ENCODE results near the gene TRDN.
"Not testable (repeated sequence)": the region's sequence is repeated elsewhere in the genome, so short reads cannot be mapped to it uniquely, and the experiment has no call there.

The TRDN gene

GRCh38 chr6:123240626-123241025, 396.1 kb downstream of the TRDN start:
- no peak for DNase-seq

- DNase-seq, result no peak
Measured at GRCh38 chr6:123233336-123233735, 403.4 kb downstream of the TRDN start.

- not testable (repeated sequence) for DNase-seq
Measured at GRCh38 chr6:123227789-123228188, 409.0 kb downstream of the TRDN start.

- DNase-seq, result no peak
Measured at GRCh38 chr6:123226398-123226797, 410.4 kb downstream of the TRDN start.

DNA sequence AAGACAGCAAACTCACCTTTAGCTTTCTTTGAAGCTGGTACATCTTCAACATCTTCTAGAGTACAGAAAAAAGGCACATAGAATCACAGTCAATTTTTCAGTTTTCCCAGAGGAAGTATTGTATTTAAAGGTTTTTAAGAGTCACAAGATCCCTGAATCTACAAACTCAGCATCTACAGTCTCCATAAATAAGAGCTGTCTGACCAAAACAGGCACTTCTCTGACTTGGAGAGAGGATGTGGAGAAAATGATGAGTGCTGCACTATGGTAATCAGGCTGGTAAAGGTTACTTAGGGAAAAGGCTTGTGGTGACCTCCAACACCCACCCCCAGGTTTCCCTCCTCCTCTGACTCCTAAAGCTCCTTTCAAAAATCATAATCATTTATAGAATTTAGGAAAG, 412.7 kb downstream of the TRDN start:
- DNase-seq, result no peak

DNA sequence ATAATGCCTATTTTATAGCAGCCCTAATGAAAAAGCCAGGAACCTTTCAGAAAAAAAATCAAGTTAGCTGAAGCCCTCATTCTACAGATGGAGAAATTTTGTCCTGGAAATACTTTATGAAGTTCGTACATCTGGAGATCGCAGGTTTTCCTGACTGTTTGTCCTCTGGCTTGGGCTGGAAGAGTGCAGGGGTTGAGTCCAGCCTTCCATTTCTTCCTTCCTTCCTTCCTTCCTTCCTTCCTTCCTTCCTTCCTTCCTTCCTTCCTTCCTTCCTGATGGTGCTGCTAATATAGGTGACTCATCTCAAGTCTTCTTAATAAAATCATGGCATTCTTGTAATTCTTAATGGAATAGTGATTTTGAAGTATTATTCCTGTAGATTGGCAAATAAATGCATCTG, 413.3 kb downstream of the TRDN start:
- DNase-seq, result no peak

GRCh38 chr6:123215211-123215610, 421.5 kb downstream of the TRDN start:
- no peak for DNase-seq

DNA sequence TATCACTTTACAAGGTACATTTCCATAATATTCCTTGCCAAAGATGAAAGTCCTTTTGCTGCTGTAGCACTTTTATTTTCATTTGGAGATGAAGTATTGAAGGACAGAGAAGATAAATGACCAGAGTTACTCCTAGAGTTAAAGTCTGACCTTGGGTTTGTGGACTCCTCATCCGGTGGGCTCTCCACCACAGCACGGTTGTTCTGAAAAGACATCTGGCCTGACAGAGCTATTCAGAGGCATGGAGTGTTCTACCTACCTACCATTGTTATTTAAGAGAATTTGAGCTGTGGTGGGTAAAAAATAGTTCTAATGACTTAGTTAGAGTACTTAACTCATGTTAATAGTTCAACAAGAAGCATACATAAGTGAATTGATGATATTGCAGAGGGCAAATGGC, 422.3 kb downstream of the TRDN start:
- no peak for DNase-seq

GRCh38 chr6:123213921-123214320, 422.8 kb downstream of the TRDN start:
- no peak for DNase-seq

- DNase-seq, result no peak
Measured at GRCh38 chr6:123211777-123212545, 424.8 kb downstream of the TRDN start.

DNA sequence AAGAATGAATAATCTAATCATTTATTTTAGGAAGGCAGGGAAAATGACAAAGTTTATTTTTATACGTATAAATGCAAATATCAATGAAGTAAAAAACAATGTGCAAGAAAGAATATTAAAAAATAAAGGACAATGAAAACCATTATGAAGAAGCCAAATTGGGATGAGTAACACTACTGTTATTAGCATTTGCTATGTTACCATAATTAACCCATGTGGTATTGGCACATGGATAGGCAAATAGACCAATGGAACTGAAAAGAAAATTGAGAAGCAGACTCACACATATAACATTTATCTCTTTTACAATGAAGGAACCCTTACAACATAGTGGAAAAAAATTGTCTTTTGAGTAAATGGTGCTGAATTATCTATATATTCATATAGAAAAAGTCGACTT, 426.1 kb downstream of the TRDN start:
- no peak for DNase-seq

DNA sequence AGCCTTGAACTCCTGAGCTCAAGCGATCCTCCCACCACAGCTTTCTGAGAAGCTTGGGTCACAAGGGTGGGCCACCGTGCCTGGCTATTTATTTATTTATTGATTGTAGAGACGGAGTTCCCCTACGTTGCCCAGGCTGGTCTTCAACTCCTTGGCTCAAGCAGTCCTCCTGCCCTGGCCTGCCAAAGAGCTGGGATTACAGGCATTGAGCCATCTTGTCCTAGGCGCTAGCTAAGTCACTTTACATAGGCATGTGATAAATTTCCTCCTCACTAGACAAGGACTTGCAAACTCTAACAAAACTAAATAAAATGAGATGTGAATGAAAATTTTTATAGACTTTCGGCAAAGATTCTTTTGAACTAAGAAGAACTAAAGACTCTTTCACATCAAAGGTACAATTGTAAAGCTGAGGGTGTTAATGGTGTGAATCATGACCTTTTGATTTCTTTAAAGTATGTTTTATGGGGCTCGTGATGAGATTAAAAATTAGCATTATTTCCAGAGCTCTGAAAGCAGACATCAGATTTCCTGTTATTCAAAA, 428.7 kb downstream of the TRDN start:
- DNase-seq, result no peak

DNA sequence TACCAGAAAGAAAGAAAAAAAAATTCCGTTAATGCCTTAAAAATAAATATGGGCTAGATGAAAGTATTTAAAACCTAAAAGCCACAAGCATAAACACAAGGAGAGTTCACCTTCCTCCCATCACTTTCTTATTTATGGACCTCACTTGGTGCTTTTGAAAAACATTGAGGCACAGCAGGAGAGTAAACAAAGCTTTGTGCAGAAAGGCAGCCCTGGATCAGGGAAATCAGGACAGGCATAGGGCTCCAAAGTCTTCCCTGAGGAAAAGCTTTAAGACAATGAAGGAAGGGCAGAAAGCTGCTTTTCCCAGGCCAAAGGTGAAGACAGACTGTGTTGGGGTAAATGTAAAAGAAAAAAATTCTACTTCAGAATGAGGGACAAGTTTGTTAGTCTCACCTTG, 432.8 kb downstream of the TRDN start:
- no peak for DNase-seq

DNA sequence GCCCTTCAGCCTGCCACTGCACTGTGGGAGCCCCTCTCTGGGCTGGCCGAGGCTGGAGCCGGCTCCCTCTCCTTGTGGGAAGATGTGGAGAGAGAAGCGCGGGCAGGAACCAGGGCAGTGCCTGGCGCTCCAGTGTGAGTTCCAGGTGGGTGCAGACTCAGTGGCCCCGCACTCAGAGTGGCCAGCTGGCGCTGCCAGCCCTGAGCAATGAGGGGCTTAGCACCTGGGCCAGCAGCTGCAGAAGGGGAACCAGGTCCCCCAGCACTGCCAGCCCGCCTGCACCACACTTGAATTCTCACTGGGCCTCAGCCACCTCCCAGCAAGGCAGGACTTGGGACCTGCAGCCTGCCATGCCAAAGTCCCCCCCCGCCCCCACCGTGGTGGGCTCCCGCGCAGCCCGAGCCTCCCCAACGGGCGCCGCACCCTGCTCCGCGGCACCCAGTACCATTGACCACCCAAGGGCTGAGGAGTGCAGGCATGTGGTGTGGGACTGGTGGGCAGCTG, 434.8 kb downstream of the TRDN start:
- no peak for DNase-seq

DNA sequence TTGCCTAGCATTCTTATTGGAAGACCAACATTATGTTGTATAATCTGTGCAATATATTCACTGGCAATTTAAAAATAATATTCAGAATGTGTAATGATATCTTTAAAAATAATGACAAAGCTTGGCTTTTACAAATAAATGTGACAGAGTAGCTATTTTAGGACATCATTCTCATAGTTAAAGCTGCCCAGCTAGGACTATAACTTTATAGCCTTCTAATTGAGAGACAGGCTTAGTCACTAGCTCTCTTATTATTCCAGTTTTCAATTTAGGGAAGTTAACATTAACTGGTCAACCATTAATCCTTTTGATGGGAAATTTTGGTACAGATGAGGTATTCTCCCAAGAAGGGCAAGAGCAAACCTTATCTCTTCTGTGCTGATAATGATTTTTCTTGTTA, 443.5 kb downstream of the TRDN start:
- no peak for DNase-seq

GRCh38 chr6:123189816-123190215, 446.9 kb downstream of the TRDN start:
- no peak for DNase-seq

GRCh38 chr6:123182998-123183397, 453.8 kb downstream of the TRDN start:
- DNase-seq, result no peak

DNA sequence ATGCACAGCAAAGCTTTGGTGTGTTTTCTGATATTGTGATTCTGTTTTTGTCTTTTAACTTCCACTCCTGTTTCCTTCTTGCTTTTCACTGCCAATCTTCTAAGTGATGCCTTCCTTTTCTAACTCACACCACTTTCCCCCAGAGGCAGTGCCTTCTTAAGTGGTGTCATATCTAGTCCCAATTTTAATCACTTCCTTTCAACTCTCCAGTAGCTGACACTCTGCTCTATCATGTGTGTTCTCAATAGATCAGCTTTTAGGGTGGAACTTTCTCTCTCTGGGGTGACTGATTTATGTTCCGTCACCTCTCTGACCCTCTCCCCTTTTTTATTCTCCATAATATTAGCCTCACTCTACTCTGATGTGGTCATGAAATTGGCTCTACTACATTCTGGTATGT, 460.0 kb downstream of the TRDN start:
- no peak for DNase-seq

DNA sequence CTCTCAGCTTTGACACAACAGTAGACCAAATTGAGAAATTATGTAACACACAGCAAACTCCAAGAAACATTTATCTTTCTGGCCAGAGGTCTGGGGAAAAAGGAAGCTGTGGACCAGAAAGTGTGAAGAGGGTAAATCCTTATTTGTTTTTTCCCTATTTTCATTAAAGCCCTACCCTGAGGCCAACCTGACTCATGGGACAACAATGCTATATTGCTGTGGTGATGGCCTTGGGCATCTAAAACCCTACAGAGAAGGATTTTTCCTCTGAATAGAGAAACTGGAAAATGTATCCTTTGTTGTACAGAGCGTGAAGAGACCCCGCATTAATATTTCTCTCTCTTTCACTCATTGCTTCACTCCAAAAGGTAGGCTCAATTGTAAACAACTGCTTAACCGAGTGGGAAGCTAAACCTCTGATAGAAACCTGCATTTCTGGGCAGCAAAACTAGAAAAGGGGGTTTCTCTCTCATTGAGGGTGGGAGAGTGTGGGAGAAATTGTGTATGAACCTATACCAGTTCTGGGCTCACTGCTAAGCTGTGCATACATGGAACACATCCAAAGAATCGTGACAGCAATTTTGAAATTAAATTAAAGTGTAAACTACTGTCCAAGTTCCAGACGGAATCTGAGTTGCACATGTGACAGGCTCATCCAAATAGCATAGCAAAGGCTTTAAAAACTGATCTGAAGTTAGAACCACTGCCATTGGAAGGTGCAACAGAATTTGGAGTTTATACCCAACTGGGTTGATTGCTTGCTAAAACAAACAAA, 465.2 kb downstream of the TRDN start:
- DNase-seq, result no peak

- DNase-seq, result no peak
Measured at GRCh38 chr6:123169774-123170095, 467.0 kb downstream of the TRDN start.

DNA sequence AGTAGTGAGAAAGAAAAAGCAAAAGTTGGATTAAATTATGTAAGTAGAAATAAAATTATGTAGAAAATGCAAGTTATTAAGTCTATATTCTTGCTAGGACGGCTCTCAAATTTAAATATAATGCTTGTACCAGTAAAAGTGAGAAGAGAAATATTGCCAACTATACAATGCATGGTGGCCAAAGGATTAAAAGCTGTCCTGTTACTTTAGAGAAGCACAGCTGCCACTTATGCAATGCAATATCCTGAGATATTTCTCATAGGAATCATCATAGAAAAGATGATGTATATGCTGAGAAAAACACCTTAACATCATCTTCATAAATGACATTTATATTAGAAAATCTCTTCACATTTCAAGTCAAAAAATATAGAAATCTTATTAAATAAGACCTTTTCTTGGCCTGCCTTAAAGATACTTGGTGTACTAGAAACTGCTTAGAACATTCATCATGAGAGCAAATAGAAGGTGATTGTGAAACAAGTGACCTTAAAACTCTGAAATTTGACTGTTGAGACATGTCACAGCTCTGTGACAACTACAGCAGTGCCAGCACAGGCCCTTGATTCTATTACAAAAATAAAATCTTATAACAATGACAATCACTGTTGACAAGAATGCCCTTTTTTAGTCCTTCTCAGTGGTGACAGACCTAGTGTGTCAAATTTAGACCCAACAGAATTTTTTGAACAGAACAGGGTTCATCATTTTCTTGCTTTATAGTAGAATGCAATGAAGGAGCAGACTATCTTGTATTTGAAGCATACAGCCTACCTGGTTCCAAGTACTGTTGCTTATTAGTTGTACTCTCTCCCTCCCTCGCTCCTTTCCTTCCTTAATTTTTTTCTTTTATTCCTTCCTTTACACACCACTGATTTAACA, 467.6 kb downstream of the TRDN start:
- no peak for DNase-seq

DNA sequence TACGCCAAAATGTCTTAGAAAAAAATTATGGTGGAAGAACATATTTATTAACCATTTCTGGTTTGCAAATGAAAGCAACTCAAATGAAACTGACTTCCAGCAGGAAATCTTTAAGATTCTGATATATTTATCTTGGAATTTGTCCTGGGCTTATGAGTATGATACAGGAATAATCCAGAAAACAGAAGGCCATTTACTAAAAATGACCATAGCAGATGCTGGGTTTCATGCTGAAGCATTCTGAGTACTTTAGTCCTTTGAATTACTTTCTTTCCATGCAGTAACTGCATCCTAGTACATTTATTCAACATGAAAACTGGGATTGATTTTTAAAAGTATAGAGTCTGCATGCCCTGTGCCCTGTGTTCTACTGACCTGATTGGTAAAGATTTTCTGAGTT, 468.3 kb downstream of the TRDN start:
- DNase-seq, result no peak
